ENCODE measurements around the gene PRICKLE3.
A peak's percentile ranks its signal among the peaks of the same experiment; 100 is the strongest.

PRICKLE3 gene

GRCh38 chrX:49171752-49172279, 14.4 kb downstream of the PRICKLE3 start, which contains the start of gene PLP2:
Gene PLP2, plus strand, starts transcription at chrX:49171898. Its CDS starts 103 bp downstream, at chrX:49172001.
- peak within 1 kb of the TSS; percentile 70 to 75 for H3K4me3 ChIP-seq (replicated peaks in 1 of 2; ENCODE audit: low read depth in 2 of 2, low read length in 2 of 2)
- TF ChIP-seq, protein P1, sequence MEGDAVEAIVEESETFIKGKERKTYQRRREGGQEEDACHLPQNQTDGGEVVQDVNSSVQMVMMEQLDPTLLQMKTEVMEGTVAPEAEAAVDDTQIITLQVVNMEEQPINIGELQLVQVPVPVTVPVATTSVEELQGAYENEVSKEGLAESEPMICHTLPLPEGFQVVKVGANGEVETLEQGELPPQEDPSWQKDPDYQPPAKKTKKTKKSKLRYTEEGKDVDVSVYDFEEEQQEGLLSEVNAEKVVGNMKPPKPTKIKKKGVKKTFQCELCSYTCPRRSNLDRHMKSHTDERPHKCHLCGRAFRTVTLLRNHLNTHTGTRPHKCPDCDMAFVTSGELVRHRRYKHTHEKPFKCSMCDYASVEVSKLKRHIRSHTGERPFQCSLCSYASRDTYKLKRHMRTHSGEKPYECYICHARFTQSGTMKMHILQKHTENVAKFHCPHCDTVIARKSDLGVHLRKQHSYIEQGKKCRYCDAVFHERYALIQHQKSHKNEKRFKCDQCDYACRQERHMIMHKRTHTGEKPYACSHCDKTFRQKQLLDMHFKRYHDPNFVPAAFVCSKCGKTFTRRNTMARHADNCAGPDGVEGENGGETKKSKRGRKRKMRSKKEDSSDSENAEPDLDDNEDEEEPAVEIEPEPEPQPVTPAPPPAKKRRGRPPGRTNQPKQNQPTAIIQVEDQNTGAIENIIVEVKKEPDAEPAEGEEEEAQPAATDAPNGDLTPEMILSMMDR (IDR thresholded peaks at IDR 0.05; ENCODE audit: low read depth, low read length), result no peak
- peak; percentile 43 to 53 for DNase-seq (ENCODE audit: low read depth in 2 of 2)

- no peak for DNase-seq (ENCODE audit: low read depth in 2 of 2)
- TF ChIP-seq, protein P1 (IDR thresholded peaks at IDR 0.05; ENCODE audit: low read depth, low read length), result no peak
- peak overlapping the region; percentile 27 to 49 for H3K4me3 ChIP-seq (replicated peaks in 1 of 2; ENCODE audit: low read depth in 2 of 2, low read length in 2 of 2)
Measured at GRCh38 chrX:49167740-49168108, 18.4 kb downstream of the PRICKLE3 start.

DNA sequence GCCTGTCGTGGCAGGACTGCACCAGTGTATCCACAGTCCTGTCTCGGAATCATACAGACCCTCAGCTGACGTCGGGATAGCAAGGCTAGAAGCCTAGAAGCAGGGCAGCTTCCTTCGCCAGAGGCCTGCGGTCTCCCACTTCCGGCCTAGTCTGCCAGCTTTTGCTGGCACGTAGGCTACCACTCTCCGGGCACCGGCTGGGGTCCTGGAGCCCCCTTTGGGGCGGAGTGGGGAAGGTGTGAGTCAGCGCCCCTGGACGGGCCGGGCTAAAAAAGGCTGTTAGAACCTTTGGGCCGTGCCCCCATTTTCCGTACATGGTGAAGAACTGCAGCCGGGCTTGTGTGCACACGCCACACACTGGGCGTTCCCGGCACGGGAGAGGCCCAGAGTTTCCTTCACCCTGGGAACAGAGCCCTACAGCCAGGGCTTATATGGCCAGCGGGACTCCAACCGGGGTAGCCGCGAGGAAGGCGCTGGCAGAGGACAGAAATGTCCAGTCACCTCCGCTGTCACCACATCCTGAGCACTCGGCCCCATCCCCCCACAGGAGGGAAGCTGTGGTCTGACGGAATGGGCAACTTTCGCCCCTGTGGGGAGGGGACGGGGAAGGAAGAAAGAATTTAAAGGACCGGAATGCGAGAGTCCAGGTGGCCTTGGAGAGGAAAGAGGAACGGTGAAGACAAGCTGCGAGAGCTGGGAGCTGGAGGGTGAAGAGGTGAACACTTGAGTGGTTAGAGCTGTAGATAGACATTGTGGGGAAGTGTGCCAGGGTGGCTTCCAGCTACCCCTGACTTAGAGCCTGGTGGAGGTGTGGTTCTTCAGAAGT, 19.0 kb downstream of the PRICKLE3 start:
- H3K4me3 ChIP-seq (replicated peaks in 1 of 2; ENCODE audit: low read depth in 2 of 2, low read length in 2 of 2), result peak overlapping the region; percentile 27 to 49
- peak; percentile 72 to 88 for DNase-seq (ENCODE audit: low read depth in 2 of 2)

GRCh38 chrX:49165901-49166881, 20.0 kb downstream of the PRICKLE3 start:
- DNase-seq (ENCODE audit: low read depth in 2 of 2), result peak; percentile 72 to 74
- peak overlapping the region; percentile 22 to 49 for H3K4me3 ChIP-seq (replicated peaks in 1 of 2; ENCODE audit: low read depth in 2 of 2, low read length in 2 of 2)
- TF ChIP-seq, protein P1 (IDR thresholded peaks at IDR 0.05; ENCODE audit: low read depth, low read length), result no peak

More for the DNA sequence above, 19.0 kb downstream of the PRICKLE3 start:
- TF ChIP-seq, protein P1 (IDR thresholded peaks at IDR 0.05; ENCODE audit: low read depth, low read length), result no peak

DNA sequence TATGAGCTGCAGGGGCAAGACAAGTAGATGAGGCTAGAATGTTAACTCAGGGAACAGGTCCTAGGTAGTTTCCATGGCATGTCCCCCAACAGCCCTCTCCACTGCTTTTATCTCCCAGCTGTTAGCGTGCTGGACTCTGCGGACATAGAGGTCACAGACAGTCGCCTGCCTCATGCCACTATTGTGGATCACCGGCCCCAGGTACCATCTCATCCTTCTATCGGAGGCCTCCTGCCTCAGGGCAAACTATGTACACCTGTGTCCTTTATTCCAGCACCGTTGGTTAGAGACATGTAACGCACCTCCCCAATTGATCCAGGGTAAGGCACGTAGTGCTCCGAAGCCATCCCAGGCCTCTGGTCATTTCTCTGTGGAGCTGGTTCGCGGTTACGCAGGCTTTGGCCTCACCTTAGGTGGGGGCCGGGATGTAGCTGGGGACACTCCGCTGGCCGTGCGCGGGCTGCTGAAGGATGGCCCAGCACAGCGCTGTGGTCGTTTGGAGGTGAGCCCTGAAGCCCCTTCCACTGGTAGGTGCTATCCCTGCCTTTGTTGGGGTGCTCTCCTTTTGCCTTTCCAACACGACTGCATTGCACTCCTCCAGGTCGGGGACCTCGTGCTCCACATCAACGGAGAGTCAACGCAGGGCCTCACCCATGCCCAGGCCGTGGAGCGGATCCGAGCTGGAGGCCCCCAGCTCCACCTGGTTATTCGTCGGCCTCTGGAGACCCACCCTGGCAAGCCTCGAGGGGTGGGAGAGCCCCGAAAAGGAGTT, 21.4 kb downstream of the PRICKLE3 start:
- no peak for DNase-seq (ENCODE audit: low read depth in 2 of 2)
- TF ChIP-seq, protein P1 (IDR thresholded peaks at IDR 0.05; ENCODE audit: low read depth, low read length), result no peak
- H3K4me3 ChIP-seq (replicated peaks in 1 of 2; ENCODE audit: low read depth in 2 of 2, low read length in 2 of 2), result no peak overlapping the region

Measured in cardiac fibroblast (primary cell).